ENCODE results near the gene UCHL5.
"Not testable (repeated sequence)": the region's sequence is repeated elsewhere in the genome, so short reads cannot be mapped to it uniquely, and the experiment has no call there.

UCHL5 gene

DNA sequence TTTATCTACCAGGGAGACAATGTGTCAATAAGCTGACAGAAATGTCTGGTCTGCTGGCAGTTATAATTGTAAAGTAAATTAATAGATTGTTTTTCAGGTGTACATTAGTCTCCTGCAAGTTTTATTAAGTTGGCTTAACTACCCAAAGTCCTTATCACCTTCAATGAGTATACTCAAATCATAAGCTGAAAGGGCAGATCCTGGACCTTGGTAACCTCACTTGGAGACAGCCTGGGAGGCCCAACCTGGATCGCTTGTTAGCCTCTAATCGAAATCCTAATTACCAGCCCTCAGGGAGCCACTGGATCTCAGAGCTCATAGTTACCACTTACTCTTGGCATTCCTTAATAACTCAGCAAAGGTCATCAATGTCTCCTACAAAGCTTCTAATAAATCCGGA, 49.7 kb downstream of the UCHL5 start:
- no peak for DNase-seq (ENCODE audit: low read depth in 2 of 2)

DNA sequence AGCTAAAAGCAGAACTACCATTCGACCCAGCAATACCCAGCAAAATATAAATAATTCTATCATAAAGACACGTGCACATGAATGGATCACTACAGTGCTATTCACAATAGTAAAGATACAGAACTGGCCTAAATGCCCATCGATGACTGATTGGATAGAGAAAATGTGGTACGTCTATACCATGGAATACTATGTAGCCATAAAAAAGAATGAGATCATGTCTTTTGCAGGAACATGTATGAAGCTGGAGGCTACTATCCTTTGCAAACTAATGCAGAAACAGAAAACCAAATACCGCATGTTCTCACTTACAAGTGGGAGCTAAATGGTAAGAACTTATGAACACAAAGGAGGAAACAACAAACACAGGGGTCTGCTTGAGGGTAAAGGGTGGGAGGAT, 53.4 kb downstream of the UCHL5 start:
- no peak for DNase-seq (ENCODE audit: low read depth in 2 of 2)

DNA sequence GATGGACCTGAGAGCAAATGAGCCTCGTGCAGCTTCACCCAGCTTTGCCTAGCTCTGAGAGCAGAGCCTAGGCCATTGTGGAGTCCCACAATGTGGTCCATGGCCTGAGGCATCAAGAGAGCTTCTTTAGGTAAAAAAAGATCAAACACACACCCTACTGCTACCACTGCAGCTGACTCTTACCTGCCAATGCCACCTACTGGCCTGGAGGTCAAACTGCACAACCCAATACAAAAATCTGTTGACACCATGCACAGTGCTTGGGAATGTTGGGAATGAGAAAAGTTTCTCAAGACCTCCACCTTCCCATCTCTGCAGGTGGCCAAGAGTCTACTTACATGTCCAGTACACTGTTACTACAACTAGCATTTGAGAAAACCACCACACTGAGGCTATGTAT, 60.6 kb downstream of the UCHL5 start:
- DNase-seq (ENCODE audit: low read depth in 2 of 2), result no peak

DNA sequence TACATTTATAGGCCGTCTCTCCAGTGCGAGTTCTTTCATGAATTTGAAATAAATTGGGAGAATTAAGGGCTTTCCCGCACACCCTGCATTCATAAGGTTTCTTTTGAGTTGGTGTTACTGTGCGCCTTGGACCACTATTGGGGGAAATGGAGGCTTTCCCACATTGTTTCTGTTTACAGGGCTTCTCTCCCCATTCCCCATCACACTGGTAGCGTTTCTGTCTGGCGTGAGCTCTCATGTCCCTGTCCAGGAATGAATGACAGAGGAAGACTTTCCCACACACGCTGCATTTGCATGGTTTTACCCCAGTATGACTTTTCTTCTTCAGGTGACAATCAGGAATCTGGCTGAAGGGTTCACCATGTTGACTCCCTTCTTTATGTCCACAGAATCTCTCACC, 65.0 kb downstream of the UCHL5 start:
- no peak for DNase-seq (ENCODE audit: low read depth in 2 of 2)

DNA sequence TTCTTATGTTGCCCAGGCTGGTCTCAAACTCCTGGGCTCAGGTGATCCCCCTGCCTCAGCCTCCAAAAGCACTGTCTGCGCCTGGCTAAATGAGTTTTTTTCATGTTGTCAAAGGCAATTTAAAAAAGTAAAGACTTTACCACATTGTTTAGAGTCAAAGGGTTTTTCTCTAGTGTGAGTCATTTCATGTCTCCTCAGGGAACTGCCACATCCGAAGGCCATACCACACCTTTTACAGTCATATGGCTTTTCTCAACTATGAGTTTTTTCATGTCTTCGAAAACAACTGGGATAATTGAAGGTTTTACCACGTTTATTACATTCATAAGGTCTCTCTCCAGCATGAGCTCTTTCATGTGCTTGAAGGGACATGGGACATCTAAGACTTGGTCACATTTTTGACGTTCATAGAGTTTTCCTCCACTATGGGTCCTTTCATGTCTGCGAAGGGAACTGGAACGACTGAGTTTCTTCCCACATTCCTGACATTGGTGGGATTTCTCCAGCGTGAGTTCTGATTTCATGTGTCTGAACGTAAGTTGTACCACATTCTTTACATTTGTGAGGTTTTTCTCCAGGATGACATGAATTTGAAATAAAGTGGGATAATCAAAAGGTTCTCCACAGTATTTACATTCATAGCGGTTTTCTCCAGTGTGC, 65.6 kb downstream of the UCHL5 start:
- DNase-seq (ENCODE audit: low read depth in 2 of 2), result no peak

DNA sequence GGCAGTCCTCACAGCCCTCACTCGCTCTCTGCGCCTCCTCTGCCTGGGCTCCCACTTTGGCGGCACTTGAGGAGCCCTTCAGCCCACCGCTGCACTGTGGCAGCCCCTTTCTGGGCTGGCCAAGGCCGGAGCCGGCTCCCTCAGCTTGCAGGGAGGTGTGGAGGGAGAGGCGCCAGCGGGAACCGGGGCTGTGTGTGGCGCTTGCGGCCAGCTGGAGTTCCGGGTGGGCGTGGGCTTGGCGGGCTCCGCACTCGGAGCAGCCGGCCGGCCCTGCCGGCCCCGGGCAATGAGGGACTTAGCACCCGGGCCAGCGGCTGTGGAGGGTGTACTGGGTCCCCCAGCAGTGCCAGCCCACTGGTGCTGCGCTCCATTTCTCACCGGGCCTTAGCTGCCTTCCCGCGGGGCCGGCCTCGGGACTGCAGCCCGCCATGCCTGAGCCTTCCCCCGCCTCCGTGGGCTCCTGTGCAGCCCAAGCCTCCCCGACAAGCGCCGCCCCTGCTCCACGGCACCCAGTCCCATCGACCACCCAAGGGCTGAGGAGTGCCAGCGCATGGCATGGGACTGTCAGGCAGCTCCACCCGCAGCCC, 72.3 kb downstream of the UCHL5 start:
- DNase-seq (ENCODE audit: low read depth in 2 of 2), result not testable (repeated sequence)

DNA sequence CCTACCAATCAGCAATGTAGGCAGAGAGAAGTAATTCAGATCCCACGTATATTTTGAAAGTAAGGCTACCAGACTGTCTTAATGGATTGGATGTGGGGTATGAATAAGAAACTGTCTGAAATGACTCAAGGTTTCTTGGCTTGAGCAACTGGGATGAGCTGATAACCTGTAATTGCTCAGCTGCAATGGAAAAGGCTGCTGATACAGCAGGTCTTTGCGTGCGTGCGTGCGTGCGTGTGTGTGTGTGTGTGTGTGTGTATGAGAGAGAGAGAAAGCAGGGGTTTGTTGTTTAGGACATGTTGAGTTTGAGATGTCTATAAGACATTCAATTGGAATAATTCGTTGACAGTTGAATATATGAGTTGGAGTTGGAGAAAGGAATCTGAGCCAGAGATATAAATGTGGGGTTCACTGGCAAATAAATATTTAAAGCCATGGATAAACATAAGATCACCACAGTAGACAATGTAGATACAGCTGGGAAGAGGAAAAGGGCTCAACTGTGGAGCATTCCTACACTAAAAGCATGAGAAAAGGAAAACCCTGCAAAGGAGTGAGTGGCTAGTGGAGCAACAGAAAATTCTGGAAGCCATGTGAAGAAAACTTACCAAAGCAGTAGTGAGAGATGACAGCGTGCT, 72.9 kb downstream of the UCHL5 start:
- DNase-seq (ENCODE audit: low read depth in 2 of 2), result peak; percentile 2 to 48

DNA sequence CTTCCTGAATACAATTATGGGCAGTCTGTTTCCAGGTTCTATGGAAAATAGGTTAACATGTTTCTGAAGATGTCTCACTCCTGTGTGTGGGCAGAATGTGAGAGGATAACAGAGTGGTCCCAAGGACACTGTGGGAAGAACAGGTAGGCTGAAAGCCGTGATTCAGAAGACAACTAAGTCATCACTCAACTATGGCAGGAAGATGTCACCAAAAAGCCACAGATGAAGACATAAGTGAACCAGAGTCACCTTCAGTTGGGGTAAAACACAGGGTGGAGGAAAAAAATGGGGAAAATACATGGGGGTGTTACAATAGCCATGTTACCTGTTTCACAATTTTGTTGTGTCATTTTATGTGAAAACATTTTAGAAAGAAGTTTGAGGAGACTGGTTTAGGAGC, 75.1 kb downstream of the UCHL5 start:
- no peak for DNase-seq (ENCODE audit: low read depth in 2 of 2)

DNA sequence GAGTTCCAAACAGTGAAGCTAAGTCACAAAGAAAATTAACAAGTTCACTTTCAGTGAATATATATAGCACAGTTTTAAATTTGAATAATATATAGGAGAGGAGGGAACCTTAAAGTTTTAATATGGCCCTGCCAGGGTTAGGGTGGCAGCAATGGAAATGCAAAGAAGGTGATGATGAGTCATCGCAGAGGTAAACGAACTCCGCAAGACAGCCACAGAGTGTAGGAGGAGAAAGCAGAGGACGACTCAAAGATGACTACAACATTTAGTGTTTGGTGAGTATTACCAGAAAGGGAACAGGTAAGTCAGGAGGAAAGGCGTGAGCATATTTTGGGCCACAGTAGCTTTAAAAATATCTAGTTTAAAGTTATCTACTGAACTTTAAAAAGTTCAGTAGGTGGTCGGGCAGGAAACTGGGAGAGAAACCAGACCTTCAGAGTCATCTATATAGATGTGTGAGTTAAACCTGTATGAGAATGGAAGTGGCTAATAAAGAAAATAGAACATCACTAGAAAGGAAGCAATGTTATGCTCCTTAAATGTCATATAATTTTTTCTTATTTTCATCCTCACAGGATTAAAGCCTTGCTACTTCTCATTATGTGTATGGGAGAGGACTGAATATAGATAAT, 75.7 kb downstream of the UCHL5 start:
- peak in 1 of 2 donors; percentile 21 for DNase-seq (ENCODE audit: low read depth in 2 of 2)

DNA sequence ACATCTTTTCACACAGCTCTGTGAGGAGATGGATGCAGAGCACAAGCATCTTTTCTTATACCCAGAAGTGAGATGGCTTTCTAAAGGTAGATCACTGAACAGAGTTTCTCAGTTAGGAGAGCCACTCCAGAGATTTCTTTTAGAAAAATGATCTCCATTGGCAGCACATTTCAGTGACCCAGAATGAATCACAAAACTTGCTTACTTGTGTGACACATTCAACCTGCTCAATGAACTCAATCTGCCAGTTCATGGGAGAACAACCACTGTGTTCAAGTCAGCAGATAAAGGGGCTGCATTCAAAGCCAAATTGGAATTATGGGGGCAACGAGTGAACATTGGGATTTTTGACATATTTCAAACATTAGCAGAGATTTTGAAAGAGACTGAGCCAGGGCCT, 78.3 kb downstream of the UCHL5 start:
- DNase-seq (ENCODE audit: low read depth in 2 of 2), result no peak

DNA sequence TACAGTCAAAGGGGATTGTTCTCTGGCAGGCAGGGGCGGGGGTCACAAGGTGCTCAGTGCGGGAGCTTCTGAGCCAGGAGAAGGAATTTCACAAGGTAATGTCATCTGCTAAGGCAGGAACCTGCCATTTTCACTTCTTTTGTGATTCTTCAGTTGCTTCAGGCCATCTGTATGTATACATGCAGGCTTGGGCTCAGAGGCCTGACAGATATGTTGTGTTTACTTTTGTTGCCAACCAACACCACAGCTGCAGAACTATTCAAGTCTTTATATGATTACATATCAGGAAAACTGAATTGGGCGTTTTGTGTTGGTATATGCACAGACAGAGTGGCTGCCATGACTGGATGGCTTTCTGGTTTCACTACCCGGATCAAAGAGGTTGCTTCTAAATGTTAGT, 78.8 kb downstream of the UCHL5 start:
- DNase-seq (ENCODE audit: low read depth in 2 of 2), result not testable (repeated sequence)

DNA sequence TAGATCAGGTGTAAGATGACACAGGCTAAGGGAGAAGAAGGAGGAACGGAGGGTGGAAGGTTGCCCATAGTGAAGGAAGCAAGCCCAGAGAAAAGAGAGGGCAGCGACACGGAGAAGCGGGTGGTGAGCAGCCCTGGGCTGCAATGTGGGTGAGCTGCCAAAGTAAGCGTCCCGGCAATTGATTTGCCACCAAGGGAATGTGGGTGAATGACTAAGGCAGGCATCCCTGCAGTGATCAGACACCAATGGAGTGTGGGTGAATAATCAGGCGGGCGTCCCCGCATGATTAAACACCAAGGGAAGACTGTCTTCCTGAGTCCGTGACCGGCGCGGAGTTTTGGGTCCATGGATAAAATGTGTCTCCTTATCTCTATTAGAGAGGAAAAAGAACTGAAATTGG, 79.6 kb downstream of the UCHL5 start:
- no peak for DNase-seq (ENCODE audit: low read depth in 2 of 2)

DNA sequence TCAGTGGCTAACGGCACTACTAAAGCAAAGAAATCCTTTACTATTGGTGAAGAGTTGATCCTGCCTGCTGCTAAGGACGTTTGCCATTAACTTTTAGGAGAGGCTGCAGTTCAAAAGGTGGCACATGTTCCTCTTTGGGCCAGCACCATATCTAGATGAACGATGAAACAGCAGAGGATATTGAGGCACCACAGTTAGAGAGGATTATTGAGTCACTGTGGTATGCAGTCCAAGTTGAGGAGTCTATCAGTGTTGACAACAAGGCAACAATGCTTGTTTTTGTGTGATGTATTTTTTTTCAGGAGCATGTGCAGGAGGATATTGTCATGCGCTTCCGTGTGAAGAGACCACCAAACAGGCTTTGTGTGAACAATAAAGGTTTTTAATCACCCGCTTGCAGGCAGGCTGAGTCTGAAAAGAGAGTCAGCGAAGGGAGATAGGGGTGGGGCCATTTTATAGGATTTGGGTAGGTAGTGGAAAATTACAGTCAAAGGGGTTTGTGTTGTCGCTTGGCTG, 80.9 kb downstream of the UCHL5 start:
- no peak for DNase-seq (ENCODE audit: low read depth in 2 of 2)

DNA sequence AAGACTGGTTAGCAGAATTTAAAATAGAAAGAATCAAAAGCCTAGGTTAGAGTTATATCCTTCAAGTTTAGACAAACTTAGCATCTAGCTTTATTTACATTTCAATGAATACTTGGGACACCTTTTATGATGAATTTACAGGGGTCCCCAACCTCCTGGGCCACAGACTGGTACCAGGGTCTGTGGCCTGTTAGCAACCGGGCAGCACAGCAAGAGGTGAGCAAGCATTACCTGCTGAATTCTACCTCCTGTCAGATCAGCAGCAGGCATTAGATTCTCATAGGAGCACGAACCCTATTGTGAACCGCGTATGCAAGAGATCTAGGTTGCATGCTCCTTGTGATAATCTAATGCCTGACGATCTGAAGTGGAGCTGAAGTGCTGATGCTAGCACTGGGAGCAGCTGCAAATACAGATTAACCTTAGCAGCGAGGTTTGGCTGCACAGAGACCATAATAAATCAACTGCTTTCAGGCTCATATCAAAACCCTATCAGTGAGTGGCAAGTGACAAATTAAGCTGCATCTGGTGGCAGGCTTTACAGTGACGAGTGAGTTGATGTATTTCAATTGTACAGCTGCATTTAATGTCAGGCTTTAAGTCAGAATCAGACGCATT, 82.0 kb downstream of the UCHL5 start:
- no peak for DNase-seq (ENCODE audit: low read depth in 2 of 2)

DNA sequence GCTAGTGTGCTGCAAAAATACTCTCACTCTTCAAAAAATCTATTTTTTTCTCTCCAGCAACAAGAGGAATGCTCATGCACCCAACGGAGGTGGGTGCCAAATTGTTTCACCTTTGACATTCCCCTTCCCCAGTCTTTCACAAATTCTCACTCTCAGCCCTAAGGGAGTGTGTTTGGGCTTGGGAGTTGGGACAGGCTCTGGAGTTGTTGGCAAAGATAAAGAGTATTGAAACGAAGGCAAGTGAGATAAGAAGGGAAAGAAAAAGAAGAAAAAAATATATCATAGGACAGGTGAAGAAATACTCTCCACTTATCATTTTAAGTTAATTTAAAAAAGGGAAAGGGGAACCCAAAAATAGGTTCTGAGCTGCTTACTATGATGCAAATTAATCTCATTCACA, 82.6 kb downstream of the UCHL5 start:
- DNase-seq (ENCODE audit: low read depth in 2 of 2), result no peak

DNA sequence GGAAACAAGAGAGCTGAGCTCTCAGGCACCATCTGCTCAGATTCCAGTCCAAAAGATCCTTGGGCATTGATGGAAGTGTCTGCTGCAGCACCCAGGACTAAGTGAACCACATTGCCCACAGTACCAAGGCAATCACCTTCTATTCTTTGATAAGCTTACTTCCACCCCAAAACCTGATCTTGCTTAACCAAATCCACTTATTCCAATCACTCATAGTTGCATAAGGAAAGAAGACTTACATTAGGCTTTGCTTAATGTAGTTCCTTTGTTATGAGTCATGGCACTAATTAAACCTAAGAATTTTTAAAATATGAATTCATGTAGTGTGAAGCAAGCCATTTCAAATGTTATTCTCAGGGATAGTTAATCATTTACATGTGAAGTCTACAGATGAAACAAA, 84.5 kb downstream of the UCHL5 start:
- DNase-seq (ENCODE audit: low read depth in 2 of 2), result no peak

DNA sequence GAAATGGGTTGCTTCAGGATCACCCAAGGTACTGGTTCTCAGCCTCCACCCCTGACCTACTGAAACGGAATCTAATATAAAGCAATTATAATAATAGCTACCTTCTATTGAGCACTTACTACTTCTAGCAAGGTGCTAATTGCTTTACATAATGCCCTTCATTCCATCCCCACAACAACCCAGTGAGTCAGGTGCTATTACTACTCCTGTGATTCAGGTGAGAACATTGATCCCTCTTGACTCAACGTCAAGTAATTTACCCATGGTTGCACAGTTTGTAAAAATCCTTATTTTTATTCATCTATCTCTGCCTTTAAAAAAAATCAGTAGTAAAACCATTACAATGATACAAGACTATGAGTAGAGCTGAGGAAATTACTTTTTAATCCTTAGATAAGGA, 85.2 kb downstream of the UCHL5 start:
- no peak for DNase-seq (ENCODE audit: low read depth in 2 of 2)

DNA sequence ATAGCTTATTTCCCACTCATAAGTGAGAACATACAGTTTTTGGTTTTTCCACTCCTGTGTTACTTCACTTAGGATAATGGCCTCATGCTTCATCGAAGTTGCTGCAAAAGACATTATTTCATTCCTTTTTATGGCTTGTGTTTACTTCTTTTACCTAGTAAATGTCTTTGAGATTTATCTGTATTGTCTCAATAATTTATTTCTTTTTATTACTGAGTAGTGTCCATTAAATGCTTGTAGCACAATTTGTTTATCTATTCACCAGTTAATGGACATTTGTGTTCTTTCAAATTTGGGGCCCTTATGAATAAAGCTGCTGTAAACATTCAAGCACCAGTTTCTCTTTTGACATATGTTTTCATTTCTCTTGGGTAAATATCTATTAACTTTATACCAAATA, 86.0 kb downstream of the UCHL5 start:
- no peak for DNase-seq (ENCODE audit: low read depth in 2 of 2)

DNA sequence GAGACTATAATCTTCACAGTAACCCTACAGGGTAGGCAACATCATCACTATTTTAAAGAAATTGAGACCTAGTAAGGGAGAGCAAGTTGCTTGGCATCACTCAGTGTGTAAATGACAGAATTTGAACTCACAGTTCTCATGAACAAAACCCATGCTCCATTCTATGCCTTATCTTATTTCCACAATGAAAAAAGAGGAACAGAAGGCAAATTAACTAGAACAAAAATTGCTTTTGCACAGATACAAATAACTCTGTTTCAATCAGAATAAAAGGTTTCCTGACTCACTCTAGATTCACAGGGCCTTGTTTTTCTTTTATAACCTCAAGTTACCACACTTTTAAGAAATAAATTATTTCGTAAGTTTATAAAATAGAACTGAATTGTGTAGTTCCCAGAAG, 90.1 kb downstream of the UCHL5 start:
- DNase-seq (ENCODE audit: low read depth in 2 of 2), result no peak

DNA sequence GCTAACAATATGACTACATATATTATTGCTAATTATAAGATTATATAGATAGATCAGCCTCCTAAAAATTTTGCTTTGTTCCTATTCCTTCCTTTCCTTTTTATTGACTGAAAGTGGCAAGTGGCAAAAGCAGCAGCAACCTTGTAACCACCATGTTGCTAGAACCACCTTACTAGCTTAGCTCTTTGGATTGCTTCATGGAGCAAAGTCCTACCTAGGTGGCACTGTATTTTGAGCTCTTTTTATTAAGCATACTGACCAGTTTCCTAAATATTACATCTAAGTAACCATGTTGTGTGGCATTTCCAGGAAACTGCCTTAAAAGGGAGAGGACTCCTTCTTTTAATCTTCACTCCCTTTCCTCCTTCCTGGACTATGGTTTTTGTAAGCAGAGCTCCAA, 90.8 kb downstream of the UCHL5 start:
- DNase-seq (ENCODE audit: low read depth in 2 of 2), result no peak

DNA sequence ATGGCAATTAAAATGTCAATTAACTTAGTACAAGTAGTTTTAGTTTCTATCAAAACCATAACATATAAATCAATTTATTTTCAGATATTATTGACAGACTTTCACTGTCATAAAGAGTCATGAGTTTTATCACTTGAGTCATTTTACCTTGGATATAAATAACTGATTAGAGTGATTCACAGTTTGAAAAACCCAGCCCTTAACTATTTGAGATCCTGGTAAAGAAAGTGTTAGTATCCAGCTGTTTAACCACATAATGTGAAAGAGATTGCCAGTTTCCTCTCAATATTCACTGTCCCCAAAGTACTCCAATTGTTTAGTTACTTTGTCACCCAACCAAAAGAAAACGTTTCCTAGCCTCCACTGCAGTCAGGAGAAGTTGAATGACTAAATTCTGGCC, 91.3 kb downstream of the UCHL5 start:
- no peak for DNase-seq (ENCODE audit: low read depth in 2 of 2)

DNA sequence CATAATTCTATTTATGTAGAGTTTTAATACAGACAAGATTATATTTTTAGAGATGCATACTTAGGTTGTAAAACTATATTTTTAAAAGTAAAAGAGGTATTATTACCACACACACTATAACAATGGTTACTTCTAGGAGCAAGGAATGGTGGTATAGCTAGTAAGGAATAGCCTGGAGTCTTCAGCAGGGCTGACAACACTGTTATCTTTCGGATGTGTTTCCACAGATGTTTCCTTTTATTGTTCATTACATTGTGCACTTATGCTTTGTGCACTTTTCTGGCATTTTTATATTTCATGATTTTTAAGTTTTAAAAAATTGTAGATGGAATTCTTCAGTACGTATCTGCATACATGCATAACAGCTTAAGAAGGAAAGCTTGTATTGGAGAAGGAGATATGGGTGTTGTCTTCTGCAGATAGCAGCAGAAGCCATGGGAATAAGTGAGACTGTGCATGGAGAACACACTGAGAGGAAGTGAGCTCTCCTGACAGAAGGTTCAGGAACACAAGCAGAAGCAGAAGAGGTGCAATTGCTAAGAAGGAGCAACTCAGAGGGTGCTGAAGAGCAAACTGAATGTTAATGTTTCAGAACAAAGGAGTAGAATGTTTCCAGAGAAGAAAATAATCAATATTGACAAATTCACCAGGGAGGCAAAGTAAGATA, 91.8 kb downstream of the UCHL5 start:
- no peak for DNase-seq (ENCODE audit: low read depth in 2 of 2)

Measured in stimulated activated CD8-positive, alpha-beta memory T cell treated with anti-CD3 and anti-CD28 coated beads, Interleukin-2, amount 100 ng/mL, for 48 hours (primary cell).